HG03521 (cell line): Measurements from ENCODE around the gene PURB.
"Not testable (repeated sequence)": the region's sequence is repeated elsewhere in the genome, so short reads cannot be mapped to it uniquely, and the experiment has no call there.

Experiments
- ATAC-seq: cut with Tn5 transposase; IDR thresholded peaks from one replicate; pipeline ENCODE4 v1.9.1; 2021; ENCODE audit warnings: mild to moderate bottlenecking, moderate library complexity; ENCODE audit not compliant: unreplicated experiment

The PURB gene

DNA sequence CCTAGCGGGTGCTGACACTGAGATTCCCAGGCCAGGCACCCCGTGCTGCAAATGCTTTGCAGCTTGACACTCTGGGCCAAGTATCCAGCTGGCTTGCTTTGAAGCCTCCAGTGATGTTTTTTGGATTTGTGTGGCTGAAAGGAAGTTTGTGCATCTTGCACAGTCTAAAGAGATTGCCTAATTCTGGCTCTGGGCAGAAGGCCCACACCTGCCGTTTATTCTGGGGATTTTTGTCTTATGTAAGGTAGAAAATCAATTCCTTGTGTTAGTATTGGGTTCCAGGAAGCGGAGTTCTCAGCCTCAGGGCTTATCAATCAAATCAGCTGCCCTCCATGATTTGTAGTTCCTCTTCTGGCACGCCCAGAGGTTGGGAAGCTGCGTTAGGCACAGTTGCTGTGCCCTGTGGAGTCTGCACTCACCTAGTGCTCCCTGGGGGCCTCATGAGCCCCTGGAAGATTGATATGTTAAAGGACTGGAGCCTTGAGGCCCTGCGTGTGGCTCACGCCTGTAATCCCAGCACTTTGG is 8.4 kb upstream of the PURB start:
- ATAC-seq = no peak

- ATAC-seq = no peak
Observed at GRCh38 chr7:44891791-44892190, 6.5 kb upstream of the PURB start.

DNA sequence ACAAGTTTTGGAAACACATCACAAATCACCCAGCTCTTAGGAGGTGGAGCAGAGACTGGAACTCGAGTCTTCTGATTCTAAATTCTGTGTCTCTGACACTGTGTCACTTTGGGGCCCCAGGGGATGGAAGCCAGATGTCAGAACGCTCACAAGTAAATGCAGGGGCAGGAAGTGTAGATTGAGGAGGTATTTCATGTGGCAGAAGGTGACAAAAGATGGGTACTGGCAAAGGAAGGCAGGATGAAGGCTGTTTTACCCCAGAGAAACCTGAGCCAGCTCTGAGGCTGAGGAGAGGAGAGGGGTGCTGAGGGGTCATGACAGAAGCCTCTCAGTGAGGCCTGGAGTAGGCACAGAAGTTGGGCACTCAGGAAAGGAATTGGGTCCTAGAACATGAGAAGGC is 6.0 kb upstream of the PURB start:
- ATAC-seq = no peak

DNA sequence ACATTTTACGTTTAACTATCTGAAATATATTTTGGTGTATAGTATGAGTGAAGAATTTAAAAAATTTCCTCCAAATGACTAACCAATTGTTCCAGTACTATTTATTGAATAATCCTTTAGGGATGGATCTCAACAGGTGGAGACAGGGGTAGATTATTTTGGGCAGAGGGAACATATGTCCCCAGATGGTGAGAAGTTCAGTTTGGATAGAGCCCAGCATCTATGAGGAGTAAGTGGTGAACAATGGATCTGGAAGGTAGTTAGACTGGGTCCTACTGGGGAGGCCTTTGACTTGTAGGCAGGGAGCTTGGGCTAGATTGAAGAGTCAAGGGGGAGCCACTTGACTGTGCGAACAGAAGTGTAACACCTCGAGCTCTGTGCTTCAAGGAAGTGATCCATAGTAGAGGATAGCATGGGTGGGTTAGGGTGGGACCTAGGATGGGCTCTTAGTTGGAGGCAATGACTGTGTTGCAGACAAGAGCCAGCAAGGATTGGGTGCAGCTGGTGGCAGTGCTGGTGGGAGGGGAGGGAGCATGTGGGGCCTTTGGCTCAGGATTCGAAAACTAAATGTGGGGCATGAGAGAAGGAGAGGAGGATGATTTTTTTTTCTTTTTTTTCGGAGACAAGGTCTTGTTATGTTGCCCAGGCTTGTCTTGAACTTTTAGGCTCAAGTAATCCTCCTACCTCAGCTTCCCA is 3.9 kb upstream of the PURB start:
- ATAC-seq = no peak

DNA sequence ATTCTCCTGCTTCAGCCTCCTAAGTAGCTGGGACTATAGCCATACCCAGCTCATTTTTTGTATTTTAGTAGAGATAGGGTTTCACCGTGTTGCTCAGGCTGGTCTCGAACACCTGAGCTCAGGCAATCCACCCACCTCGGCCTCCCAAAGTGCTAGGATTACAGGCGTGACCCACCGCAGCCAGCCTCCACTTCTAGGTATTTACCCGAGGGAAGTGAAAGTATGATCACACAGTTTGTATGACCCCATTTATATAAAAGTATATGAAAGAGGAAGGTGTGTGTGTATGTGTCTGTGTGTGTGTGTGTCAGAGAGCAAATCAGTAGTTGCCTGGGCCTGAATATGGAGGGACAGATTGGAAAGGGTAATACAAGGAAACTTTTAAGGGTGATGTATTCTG is 2.0 kb upstream of the PURB start:
- no peak for ATAC-seq

- ATAC-seq = peak; percentile 27
Observed at GRCh38 chr7:44884621-44885393, 523 bp downstream of the PURB start.

DNA sequence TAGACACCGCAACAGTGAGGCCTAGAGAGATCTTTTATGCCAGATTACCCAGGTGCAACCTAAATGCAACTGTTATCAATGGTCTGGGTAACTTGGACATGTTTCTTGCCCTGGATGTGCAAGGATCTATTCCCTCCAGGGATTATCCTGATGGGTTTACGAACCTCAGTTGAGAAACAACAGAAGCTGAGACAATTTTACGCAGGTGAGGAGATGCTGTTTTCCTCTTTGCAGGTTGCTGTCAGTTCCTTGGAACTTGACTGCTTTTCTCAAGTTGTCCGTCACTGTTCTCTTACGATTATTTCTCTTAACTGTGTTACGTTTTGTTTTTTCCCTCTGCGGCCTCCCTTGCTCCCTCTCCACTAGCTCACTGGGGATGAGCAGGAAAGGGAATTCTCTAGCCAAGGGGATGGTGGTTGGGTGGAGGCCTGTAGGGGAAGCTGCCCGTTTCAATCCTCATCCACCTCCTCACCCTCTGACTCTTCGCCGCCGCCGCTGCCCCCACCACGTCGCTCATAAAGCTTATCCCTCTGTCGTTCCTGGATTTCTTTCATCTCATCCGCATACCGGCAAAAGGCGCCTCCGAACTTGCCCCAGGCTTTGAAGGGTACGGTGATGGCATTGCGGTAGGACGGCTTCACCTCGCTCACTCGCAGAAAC is 1.2 kb downstream of the PURB start:
- no peak for ATAC-seq

DNA sequence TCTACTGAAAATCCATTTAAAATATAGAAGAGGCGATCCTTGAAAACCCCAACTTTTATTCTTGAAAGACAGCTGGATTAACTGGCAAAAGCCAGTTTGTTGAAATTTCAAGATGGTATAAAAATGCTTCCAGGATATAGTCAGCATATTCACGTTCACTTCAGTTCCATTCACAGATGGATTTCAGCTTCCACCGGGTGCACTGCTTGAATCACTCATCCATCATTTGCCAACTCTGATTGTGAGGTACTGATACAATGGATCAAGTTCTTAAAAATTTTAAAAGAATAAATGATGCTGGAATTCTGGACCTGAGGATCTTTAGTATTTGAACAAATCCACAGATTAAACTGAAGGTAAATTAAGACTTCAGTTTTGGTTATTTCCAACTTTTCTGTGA is 2.4 kb downstream of the PURB start:
- no peak for ATAC-seq

DNA sequence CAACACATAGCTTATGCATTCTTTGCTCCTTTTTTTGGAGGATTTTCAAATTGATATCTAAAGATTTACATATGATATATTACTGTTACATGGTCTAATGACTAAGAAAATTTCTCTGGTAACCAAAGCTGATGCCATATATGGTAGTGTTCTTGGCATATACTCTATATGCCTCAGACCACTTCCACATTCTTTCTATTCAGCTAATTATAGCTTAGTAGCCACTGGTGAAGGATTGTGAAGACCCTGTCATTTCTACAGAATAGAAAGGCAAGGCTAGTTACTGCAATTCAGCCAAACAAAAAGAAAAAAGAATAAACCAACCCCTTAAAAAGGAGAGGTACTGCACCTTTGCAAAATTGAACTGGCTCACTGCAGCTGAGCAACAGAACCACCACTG is 3.7 kb downstream of the PURB start:
- no peak for ATAC-seq

- ATAC-seq = no peak
Observed at GRCh38 chr7:44881066-44881600, 4.2 kb downstream of the PURB start.

- no peak for ATAC-seq
Observed at GRCh38 chr7:44880317-44881018, 4.9 kb downstream of the PURB start.

DNA sequence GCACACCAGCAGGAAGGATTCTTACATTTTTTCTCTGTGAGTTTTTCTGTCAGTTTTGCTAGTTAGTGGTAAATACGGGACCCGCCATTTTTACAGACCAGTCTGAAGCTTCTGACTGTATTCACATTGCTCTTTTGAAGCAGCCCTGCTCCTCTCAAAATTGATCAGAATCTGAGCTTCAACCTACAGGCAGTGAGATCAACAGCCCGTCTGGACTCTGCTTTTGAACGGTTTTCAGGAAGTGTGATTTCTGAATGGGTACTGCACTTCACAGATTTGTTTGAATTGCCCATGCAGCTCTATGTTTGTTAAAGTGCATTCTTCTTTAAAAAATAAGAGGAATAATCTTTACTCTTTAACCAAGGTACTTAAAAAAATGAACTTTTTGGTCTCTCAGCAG is 8.9 kb downstream of the PURB start:
- no peak for ATAC-seq

- ATAC-seq = no peak
Observed at GRCh38 chr7:44875241-44875640, 10.1 kb downstream of the PURB start.

DNA sequence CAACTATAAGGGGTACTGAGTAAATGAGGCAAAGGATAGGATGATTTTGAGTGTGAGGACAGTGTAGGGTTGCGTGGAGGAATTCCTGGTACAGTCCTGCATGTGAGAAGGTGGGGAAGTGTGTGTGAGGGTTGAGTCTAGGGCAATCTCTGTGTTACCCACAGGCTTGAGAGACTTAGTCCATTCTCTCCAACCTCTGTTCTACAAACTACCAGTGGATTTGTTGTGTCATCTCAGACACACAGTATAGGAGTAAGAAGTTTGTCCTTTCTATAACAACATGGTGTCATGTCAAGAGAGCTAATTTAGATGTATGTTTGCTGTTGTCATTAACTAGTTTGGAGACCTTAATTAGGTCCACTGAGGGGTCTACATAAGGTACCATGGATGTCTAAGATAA is 12.5 kb downstream of the PURB start:
- no peak for ATAC-seq

DNA sequence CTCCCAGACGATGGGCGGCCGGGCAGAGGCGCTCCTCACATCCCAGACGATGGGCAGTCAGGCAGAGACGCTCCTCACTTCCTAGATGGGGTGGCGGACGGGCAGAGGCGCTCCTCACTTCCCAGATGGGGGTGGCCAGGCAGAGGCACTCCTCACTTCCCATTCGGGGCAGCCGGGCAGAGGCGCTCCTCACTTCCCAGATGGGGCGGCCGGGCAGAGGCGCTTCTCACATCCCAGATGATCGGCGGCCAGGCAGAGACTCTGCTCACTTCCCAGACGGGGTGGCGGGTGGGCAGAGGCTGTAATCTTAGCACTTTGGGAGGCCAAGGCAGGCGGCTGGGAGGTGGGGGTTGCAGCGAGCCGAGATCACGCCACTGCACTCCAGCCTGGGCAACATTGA is 13.4 kb downstream of the PURB start:
- ATAC-seq = not testable (repeated sequence)

- ATAC-seq = not testable (repeated sequence)
Observed at GRCh38 chr7:44870780-44871179, 14.6 kb downstream of the PURB start.

DNA sequence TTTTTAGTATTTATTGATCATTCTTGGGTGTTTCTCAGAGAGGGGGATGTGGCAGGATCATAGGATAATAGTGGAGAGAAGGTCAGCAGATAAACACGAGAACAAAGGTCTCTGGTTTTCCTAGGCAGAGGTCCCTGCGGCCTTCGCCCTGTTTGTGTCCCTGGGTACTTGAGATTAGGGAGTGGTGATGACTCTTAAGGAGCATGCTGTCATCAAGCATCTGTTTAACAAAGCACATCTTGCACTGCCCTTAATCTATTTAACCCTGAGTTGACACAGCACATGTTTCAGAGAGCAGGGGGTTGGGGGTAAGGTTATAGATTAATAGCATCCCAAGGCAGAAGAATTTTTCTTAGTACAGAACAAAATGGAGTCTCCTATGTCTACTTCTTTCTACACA is 15.0 kb downstream of the PURB start:
- ATAC-seq = not testable (repeated sequence)

- ATAC-seq = no peak
Observed at GRCh38 chr7:44867073-44867995, 18.0 kb downstream of the PURB start.

GRCh38 chr7:44861949-44862348 is 23.4 kb downstream of the PURB start:
- not testable (repeated sequence) for ATAC-seq

GRCh38 chr7:44858161-44858560 is 27.2 kb downstream of the PURB start:
- ATAC-seq = no peak
